CD4-positive, alpha-beta T cell treated with Interleukin-6 for 4 hours (primary cell): ENCODE measurements around the gene NSFL1C.

Experiments used
- DNase-seq: peaks from one replicate; pipeline ENCODE4 v3.0.0-alpha.2; 2020; ENCODE audit warnings: mixed read lengths

The NSFL1C gene

DNA sequence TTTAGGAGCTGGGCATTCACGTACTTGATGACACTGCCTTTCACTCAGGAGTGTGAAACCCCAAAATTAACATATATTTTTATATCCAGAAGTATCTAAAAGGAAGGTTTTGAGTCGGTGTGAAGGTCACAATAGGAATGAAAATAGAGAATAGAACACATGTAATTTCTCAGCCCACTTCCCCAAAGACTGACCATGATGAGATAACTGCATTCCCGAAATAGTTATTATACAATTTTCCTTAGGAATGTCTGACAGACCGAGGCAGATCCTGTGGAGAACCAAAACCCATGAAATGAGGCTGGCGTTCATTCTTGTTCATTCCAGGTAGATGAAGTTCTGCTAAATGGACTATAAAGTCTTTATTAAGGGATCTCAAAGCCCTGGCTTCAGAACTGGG, 10.3 kb downstream of the NSFL1C start:
- no peak for DNase-seq

DNA sequence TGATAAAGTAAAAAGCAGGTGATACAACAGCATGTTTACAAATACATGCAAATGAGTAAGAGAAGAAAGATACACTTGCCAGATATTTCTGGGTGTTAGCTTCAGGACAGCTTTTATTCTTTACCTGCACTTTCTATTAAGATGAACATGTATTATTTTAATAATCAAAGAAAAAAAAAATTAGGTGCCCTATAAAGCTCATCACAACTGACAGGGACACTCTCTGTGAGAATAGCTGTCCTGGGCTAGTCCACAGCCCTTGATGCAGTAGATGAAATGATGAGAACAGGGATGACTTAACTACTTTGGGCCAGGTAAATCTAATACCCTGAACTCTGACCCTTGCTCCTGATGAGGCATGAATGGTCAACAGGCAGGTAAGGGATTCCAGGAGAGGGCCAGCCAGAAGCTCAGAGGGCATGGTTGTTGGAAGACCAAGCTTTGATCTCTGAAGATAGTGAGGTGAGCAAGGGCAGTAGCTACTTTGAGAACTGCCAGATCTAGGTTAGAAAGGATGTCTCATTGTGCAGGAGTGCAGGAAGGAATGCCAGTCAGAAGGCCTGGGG, 15.6 kb downstream of the NSFL1C start:
- DNase-seq: no peak

DNA sequence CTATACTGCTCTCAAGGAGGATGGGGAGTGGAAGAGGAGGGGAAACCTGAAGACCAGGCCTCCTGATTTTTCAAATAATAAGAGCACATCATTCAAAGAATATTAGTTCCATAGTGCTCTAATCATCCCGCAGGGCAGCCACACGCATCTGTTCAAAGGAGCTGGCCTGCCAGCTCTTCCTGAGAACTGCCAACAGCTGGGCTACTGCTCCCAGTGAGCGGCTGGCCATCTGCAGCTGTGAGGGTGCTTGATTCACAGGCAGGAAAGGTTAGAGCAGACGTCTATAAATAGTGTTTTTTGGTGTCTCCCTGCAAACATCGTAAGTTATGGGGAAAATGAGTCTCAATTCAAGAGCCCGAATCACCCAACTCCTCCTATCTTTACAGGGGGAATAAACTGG, 17.3 kb downstream of the NSFL1C start:
- DNase-seq: no peak

DNA sequence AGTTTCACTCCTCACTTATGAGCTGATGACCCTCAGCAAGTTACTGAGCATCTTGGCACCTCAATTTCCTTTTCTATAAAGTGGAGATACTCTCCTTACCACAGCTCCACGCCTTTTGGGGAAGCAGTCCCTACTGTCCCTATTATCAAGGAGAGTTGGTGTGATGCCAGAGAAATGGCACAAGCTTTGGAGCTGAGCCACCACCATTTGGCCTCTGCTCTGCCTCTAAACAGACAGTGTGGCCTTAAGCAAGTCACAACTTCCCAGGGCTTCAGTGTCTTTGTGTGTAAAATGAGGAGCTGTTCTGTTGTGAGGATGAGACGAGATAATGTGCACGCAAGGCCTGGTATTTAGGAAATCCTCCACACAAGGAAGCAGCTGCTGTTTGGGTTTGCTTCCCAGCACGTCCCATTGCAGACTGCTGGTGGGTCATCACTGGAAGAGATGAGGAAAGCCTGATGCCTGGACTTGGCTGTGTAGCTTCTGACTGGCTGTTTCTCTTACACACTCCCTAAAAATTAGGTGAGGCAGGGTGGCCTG, 18.5 kb downstream of the NSFL1C start:
- no peak for DNase-seq

DNA sequence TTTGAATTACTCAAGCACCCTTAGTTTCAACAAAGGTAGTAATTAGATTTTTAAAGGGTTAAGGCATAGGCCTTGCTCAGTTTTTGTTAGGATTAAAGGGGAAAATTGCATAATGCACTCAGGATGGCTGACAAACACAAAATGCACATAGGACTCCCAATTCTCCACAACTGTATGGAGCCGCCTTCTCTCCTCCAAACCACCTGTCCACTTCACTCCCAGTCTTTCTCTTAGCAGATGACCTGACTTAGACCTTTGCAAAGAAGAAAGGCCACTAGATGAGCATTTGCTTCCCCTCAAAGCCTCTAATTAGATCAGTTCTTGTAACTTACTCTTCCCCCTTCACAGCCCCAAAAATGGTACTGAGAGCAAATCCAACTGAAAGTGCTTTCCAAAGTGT, 20.1 kb downstream of the NSFL1C start:
- no peak for DNase-seq

DNA sequence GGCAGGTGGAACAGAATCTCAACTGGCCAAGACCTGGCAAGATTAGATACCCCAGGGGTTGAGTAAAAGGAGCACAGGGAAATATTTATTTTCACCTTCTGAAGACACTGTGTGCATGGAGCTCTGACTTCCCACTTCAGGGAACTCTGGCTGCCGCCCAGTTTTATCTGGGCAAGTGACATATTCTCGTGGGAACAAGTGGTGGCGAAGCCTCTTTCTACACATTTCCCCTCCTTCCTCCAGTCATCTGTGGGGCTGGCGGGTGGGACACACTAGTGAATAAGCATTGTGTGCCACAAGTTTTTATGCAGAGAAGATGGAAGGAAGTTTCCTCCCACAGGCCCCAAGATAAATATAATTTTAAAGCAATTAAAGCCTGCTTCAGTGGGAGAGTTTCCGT, 23.6 kb downstream of the NSFL1C start:
- DNase-seq: no peak

DNA sequence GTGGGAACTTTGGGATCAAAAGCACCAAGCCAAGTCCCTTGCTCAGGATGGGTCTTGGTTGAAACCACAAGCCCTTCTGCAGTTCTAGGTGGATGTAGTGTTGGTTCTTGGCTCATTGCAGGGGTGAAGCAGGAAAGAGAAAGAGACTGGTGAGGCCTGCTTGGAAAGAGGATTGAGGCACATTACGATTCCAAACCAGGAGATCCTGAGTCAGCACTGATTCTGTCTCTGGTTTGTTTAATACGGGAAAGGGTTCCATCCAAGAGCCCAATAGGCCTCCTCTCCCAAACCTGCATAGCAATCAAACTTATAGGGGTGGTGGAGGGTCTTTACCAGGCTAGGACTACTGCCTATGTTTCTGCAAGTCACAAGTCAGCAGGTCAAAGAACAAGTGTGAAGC, 24.3 kb downstream of the NSFL1C start:
- no peak for DNase-seq

DNA sequence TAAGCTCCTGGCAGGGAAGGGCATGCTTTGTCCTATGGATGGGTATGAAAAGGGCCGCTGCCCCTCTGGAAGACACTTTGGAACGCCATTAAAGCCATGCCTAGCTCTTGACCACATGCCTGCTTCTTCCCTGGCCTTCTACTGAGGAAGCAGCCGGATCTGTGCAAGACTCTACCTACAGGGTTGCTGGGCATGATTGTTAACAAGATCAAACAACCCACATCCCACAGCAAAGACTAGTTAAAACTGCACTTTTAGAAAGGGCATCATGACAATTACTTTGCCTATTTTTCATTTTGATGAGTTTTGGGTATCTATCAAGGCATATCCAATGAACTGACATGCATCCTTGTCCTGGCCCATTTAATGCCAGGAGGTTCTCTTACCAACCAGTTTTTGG, 25.5 kb downstream of the NSFL1C start:
- DNase-seq: no peak

DNA sequence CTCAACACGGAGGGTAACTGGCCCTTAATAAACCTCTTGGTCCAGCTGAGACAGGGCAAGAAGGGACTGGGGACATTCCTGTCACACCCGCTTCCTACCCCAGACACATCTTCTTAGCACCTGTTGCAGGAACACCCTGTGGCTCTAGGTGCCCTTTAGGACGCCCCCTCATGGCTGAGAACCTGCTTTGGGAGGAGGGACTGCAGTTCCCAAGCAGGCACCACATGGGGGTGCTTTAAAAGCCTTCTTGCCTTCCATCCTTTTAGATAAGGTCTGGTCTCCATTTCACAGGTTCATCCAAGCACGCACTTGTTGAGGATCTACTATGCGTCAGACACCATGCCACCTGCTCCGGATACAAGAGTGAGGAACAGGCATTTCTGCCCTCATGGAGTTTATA, 26.6 kb downstream of the NSFL1C start:
- DNase-seq: peak; percentile 17

DNA sequence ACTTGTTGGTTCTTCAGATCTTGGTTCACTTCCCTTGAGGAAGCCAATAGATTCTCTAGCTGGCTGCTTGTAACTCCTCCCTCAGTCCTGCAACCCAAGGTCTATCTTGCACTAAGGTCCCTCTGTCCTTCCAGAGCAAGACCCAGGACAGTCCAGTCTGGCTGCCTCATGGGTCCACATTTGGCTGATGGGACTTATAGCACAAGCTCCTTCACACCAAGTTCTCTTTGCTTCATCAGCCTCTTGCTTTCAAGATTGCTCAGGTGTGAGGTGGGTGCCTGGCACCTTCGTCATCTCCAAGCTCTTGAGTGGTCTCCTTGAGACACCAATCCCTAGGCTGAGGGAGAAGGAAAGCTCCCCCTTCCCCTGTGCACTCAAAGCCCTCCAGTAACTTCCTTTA, 28.3 kb downstream of the NSFL1C start:
- no peak for DNase-seq

DNA sequence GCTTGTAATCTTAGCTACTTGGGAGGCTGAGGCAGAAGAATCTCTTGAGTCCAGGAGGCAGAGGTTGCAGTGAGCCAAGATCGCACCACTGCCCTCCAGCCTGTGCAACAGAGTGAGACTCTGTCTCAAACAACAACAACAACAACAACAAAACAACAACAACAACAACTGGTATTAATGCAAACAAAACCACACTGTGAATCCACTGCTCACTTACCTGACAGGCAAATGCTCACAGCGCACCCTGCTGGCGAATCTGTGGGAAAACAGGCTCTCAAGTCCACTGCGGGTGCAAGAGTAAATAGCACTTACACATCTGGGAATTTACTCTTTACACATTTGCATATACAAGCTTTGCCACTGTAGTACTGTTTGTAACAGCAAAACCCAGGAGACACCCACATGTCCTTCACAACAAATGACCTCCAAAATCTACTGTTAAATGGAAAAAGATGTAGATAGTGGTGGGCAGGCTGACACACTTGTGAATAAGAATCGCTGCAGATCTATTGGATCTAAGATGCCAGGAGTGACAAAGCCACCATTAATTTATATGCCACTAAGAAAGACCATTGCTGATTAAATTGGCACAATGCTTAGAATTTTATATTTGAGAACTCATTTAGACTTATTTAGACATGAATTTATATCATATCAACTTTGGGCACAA, 29.3 kb downstream of the NSFL1C start:
- DNase-seq: peak; percentile 89

DNA sequence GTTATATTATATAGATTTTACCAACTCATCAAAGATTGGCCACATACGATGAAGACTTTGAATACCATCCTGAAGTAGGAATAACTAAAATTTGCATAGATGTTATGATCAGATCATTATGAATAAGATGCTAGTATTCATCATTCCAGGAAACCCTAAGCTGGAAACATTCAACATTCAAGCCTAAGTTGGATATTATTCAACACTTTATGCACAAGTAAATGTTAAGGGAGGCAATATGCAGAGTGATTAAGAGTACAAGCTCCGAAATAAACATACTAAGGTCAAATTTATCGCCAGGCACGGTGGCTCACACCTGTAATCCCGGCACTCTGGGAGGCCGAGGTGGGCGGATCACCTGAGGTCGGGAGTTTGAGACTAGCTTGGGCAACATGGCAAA, 30.4 kb downstream of the NSFL1C start:
- no peak for DNase-seq

DNA sequence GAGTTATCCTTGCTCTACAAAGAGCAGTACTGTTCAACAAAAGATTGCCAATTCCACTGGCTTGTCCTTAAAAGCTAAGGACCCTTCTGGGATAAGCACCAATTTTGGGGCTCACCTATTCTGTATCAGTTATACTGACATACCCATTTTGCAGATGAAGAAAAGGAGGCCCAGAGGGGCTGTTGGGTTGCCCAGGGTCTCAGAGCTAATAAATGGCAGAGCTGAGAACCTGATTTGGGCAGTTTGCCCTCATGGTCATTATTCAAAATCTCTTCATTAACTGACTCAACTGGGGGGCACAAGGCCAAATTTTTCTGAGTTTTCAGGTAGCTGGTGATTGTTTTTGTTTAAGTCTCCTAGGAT, 31.3 kb downstream of the NSFL1C start:
- DNase-seq: no peak

DNA sequence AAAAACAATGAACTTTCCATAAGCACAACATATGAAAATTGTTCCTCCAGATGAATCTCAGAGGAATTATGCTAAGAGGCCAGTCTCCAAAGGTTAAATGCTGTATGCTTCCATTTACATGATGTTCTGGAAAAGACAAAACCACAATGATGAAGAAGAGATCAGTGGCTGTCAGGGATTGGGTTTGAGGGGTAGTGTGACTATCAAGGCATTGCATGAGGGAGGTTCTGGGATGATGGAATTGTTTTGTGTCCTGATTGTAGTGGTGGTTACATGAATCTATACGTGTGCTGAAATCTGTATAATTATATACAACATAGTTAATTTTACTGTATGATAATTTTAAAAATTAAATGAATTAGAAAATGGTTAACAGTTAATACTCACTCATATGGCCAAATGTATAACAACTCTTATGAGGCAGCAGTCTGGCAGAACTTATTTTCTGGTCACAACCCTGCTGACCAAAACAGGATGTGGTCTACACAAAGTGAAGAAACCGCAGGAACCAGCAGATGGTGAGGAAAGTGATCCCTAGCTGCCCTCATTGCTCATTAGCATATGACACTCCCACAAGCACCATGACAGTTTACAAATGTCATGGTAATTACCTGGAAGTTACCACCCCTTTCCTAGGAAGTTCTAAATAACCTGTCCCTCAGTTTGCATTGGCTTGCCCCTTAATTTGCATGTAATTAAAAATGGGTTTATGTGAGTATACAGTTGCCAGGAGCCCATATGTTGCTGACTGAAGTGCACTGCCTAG, 31.9 kb downstream of the NSFL1C start:
- DNase-seq: peak; percentile 50

DNA sequence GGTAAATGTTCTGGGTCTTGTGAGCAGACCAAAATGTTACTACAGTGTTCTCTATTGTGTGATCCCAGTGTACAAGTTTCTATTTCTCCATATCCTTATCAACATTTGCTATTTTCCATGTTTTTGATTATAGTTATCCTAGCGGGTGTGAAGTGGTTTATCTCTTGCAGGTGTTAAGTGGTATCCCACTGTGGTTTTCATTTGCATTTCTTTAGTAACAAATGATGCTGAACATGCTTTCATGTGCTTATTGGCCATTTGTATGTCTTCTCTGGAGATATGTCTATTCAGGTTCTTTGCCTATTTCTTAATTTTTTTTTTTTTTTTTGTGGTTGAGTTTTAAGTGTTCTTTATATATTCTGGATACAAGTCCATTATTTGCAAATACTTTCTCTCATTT, 35.5 kb downstream of the NSFL1C start:
- DNase-seq: no peak

DNA sequence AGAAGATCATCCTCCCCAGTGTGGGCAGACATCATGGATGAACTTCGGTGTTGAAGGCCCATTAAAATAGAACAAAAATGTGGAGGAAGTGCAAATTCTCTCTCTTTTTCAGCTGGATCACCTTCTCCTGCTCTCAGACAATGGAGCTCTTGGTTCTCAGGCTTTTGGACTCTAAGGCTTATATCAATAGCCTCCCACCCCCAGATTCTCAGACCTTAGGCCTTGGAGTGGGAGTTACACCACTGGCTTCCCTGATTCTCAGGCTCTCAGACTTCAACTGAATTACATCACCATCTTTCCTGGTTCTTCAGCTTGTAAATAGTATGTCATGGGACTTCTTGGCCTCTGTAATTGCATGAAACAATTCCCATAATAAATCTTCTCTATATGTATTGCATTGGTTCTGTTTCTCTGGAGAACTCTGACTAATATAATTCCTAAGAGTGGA, 36.6 kb downstream of the NSFL1C start:
- DNase-seq: no peak

DNA sequence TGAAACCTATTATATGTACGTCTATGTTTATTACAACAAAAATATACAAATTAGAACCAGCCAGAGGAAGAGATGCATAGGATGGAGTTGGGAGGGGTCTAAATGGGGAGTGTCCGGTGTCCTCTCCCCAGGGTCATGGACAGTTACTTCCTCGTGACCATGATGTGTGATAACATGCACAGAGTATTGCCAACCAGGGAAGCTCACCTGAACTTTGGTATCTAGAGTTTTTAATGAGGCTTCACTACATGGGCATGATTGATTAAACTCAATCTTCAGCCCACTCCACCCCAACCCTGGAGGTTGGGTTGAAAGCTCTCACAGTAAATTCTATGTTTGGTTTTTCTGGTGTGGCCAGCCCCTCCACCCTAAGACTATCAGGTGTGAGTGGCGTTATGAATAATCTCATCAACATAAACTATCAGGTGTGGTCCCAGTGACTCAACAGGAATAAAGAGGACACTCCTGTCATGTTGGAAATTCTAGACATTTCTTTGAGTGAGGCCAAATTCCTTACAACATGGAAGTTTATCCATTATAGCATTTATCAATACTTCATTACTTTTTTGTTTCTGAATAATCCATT, 37.4 kb downstream of the NSFL1C start:
- DNase-seq: no peak

DNA sequence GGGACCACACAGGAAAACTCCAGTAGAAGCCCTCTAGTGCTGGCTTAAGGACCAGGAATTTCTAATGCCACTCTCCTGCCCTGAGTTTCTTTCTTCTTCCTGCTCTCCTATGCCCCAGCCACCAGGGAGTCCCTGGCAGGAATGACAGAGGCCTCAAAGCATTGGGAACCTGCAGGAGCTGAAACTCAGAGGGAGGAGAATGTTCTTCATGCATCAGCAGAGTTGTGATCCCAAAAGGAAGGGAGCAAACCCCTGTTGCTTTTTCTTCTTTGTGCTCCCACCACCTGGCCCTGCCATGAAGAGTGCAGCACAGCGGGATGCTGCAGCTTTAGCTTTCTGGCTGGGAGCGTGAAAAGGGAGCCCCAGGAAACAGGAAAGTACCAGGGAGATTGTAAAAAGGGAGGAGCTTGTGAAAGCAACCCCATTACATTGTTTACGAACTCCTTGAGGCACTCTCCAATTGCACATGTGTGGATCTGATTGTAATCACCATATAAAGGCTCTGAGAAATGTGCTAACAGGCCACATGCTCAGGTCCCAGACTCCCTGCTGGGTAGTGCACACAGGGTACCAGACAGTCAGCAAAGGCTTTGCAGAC, 39.1 kb downstream of the NSFL1C start:
- DNase-seq: no peak

DNA sequence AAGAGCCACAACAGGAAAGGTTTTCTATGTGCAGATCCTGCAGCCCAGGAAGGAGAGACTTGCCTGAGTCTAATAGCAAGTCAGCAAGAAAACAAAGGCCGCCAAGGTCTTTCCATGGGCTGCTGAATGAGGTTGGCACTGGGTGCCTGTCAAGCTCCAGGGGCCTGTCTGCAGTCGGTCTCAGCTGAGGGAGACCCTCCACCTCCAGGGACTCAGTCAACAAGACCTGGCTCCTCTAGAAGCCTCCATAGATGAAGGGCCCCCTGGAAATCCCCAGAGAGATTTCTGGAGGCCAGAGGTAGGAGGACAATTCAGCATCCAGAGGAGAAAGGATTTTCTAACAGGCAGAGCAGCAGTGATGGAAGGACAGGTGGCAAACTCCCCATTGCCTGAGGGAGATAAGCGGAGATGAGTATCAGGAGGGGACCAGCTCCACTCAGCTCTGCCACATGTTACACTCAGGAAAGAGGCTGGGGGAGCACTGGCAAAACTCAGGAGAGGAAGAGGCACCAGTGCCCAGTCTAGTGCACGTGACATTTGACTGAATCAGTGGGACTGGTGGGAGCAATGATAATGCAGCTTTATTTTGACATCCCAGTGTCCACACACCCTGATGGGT, 40.3 kb downstream of the NSFL1C start:
- DNase-seq: no peak

DNA sequence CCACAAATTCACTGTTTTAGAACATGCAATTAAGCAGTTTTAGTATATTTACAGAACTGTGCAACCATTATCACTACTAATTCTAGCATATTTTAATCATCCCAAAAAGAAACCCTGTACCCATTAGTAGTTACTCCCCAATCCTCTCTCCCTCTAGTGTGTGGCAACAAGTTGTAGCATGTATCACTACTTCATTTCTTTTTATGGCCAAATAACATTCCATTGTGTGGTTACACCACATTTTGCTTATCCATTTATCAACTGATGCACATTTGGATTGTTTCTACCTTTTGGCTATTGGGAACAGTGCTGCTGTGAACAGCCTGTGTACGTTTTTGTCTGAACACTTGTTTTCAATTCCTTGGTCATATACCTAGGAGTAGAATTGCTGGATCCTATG, 42.3 kb downstream of the NSFL1C start:
- DNase-seq: no peak

DNA sequence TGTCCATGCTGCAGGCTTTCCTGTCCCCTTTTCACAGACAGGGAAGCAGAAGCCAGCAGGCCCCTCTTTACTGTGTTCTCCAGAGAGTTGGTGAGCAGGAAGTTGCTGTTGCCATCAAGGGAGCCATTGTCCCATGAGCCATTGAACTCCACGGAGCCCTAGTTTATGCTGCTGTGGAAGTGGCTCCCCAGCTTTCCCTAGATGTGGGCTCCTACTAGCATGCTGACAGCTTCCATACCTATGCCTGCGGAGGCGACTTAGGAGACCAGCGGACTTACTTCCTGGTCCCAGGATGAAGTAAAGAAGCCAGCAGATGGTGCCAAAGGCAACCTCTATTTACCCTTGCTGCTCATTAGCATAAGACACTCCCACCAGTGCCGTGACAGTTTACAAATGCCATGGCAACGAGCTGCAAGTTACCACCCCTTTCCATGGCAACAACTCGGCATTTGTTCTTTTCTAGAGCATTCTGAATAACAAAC, 43.0 kb downstream of the NSFL1C start:
- DNase-seq: peak; percentile 11

DNA sequence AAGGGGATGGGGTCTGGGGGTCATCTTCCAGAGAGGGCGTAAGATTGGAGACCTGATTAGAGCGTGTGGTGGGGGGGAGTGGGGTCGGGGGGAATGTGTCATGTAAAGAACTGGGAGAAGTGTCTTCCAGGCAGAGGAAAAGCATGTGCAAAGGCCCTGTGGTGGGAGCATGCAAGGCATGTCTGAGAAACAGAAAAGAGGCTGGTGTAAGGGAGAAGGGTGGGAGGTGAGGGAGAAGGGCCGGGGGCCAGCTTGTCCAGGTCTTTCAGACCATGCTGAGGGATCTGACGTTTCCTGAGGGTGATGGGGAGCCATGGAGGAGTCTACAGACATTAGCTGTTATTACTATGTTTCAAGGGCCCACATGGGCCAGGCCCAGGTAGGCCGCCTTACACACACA, 43.4 kb downstream of the NSFL1C start:
- DNase-seq: no peak

DNA sequence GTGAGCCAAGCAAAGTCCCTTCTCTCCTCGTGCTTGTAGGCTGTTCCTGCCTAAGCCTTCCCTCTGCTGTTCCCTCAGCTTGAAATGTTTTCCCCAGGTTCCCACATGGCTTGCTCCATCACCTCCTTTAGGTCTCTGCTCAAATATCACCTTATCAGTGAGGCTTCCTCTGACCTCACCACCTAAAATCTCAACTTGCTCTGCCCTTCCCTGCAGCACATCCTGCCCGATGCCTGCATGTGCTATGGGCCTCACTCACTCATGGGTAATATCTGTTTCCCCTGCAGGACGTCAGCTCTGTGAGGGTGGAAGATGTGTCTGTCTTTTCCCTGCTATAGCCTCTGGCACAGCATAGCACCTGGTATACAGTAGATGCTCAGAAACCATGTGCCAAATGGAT, 43.9 kb downstream of the NSFL1C start:
- DNase-seq: no peak
